DND-41 (cell line): ENCODE results near the gene DPP7.

ENCODE experiments used
- CTCF ChIP-seq: IDR thresholded peaks from 2 replicates; pipeline ENCODE4 v1.5.1; 2012; ENCODE audit warnings: borderline replicate concordance, low read length, moderate library complexity, mild to moderate bottlenecking; ENCODE audit not compliant: poor library complexity, severe bottlenecking; ENCODE audit errors: extremely low read depth
- EZH2 ChIP-seq: IDR thresholded peaks from 3 replicates; pipeline ENCODE4 v1.6.1; 2012; ENCODE audit warnings: borderline replicate concordance, low read depth, mild to moderate bottlenecking, moderate library complexity, low read length, inconsistent platforms; ENCODE audit not compliant: severe bottlenecking

GRCh38 chr9:137128862-137129455 lies 14.4 kb upstream of the DPP7 start:
- TF ChIP-seq CTCF (no peak), EZH2 (no peak)
